NCI-H2171 treated with DMSO at 0.1 percent for 48 hours (cell line): ENCODE measurements around the gene SIRPD.

Experiments
- DNase-seq: peaks from one replicate; lab custom pipeline; 2025; lab: John Stamatoyannopoulos, UW

The SIRPD gene

GRCh38 chr20:1494436-1494835 is 63.1 kb downstream of the SIRPD start:
- DNase-seq: no peak

- no peak for DNase-seq
These were observed 64.0 kb downstream of the SIRPD start for GRCh38 chr20:1493536-1493935.

DNA sequence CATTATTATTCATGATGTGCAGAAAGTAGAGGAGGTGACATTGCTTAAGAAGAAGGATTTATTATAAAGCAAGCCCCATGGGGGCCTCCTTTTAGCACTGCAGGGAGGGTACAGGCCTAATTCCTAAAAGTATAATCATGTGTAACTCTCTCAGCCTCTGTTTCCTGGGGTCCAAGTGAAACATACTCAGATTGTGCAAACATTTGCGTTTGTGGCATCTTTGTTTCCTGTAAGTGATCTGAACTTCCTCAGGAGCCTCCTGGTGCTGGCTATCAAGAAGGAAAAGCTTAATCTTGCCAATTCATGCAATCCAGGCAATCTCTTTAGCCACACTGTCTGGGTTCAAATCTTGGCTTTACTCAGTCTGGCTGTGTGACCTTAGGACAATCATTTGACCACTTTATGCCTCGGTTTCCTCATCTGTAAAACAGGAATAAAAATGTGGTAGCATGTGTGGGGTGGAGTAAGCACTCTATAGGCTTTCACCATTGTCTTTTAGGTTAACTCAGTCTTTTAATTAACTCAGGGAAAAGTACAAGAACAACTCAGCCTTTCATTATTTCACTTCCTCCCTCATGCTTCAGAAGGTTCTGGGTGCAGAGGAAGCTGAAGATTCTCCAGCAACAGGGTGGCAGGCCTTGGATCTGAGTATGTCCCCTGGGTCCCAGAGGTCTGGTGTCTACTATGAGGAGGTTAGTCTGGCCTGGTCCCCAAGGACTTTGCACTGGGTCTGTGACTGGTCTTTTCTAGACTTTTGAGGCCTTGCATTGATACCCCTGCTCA is 65.5 kb downstream of the SIRPD start:
- no peak for DNase-seq

- no peak for DNase-seq
These were observed 66.1 kb downstream of the SIRPD start, which contains the start of gene SIRPB2 for GRCh38 chr20:1491281-1491840. Gene SIRPB2, minus strand, starts transcription at chr20:1491420. Its CDS starts 61 bp downstream, at chr20:1491359.

GRCh38 chr20:1490643-1491195 is 66.8 kb downstream of the SIRPD start:
- DNase-seq: no peak

GRCh38 chr20:1489764-1490436 is 67.6 kb downstream of the SIRPD start:
- DNase-seq: no peak

DNA sequence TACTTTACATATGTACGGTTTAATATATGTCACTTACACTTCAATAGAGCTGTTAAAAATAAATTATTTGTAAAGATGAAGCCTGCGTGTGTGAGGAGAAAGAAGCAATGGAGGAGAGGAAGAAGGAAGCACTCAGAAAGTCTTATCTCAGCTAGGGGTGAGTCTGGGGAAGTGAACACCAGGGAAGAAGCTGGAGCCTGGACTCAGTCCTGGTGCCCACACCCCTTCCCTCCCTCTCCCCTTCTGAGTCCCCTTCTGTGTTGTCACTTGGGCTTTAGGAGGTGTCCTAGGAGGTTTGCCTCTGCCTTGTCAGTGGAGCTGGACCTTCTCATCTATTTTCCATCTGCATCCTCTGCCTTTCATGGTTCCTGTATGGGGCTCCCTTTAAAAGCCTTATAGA is 68.2 kb downstream of the SIRPD start:
- no peak for DNase-seq

DNA sequence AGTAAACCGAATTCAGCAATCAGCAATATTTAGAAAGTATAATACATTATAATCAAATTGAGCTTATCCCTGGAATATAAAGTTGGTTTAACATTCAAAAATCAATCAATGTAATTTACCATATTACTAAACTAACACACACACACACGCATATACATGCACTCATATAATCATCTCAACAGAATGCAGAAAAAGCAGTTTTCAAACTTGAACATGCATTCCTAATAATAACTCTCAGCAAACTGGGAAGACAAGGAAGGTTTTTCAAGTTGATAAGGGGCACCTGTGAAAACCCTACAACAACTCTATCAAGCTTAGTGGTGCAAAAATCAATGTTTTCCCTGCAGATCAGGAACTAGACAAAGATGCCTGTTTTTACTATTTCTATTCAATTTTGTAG is 70.9 kb downstream of the SIRPD start:
- no peak for DNase-seq

- DNase-seq: no peak
These were observed 72.9 kb downstream of the SIRPD start for GRCh38 chr20:1484438-1485116.
